ENCODE measurements around the gene FOXE3.

FOXE3 gene

GRCh38 chr1:47424336-47424982 lies 8.4 kb downstream of the FOXE3 start:
- no peak for DNase-seq (ENCODE audit: extremely low read depth, insufficient read length)
- Histone ChIP-seq H3K4me3 (replicated peaks; ENCODE audit: low read depth, low read length) (no peak overlapping the region), H3K27me3 (replicated peaks; ENCODE audit: control insufficient read depth, insufficient read depth, low read length) (no peaks in the 10 kb centered on the region), H3K36me3 (ENCODE audit: control insufficient read depth, insufficient read depth, low read length) (no peaks in the 10 kb centered on the region)
- TF ChIP-seq CTCF (IDR thresholded peaks at IDR 0.05; ENCODE audit: insufficient read depth, low read length, poor library complexity, severe bottlenecking) = peak; percentile 75

- Histone ChIP-seq H3K4me3 (replicated peaks; ENCODE audit: low read depth, low read length) (no peak overlapping the region), H3K36me3 (ENCODE audit: control insufficient read depth, insufficient read depth, low read length) (peaks cover 1% of the 10 kb centered on the region), H3K27me3 (replicated peaks; ENCODE audit: control insufficient read depth, insufficient read depth, low read length) (no peaks in the 10 kb centered on the region)
- DNase-seq (ENCODE audit: extremely low read depth, insufficient read length) = no peak
- TF ChIP-seq CTCF (IDR thresholded peaks at IDR 0.05; ENCODE audit: insufficient read depth, low read length, poor library complexity, severe bottlenecking) = no peak
Observed at GRCh38 chr1:47431534-47431933, 15.4 kb downstream of the FOXE3 start.

- TF ChIP-seq CTCF (IDR thresholded peaks at IDR 0.05; ENCODE audit: insufficient read depth, low read length, poor library complexity, severe bottlenecking) = peak; percentile 39
- no peak for DNase-seq (ENCODE audit: extremely low read depth, insufficient read length)
- no peak overlapping the region for H3K4me3 ChIP-seq (replicated peaks; ENCODE audit: low read depth, low read length)
- H3K27me3 ChIP-seq (replicated peaks; ENCODE audit: control insufficient read depth, insufficient read depth, low read length) = no peaks in the 10 kb centered on the region
- H3K36me3 ChIP-seq (ENCODE audit: control insufficient read depth, insufficient read depth, low read length) = peaks cover 1% of the 10 kb centered on the region
Observed at GRCh38 chr1:47432071-47433036, 16.3 kb downstream of the FOXE3 start.

- Histone ChIP-seq H3K4me3 (replicated peaks; ENCODE audit: low read depth, low read length) (no peak overlapping the region), H3K27me3 (replicated peaks; ENCODE audit: control insufficient read depth, insufficient read depth, low read length) (no peaks in the 10 kb centered on the region), H3K36me3 (ENCODE audit: control insufficient read depth, insufficient read depth, low read length) (peaks cover 1% of the 10 kb centered on the region)
- DNase-seq (ENCODE audit: extremely low read depth, insufficient read length) = no peak
- TF ChIP-seq CTCF (IDR thresholded peaks at IDR 0.05; ENCODE audit: insufficient read depth, low read length, poor library complexity, severe bottlenecking) = no peak
Observed at GRCh38 chr1:47433037-47433421, 16.9 kb downstream of the FOXE3 start.

- Histone ChIP-seq H3K36me3 (ENCODE audit: control insufficient read depth, insufficient read depth, low read length) (peaks cover 1% of the 10 kb centered on the region), H3K27me3 (replicated peaks; ENCODE audit: control insufficient read depth, insufficient read depth, low read length) (no peaks in the 10 kb centered on the region; the same call in 1 of the 2 replicates), H3K4me3 (replicated peaks; ENCODE audit: low read depth, low read length) (no peak overlapping the region)
- no peak for TF ChIP-seq CTCF (IDR thresholded peaks at IDR 0.05; ENCODE audit: insufficient read depth, low read length, poor library complexity, severe bottlenecking)
- DNase-seq (ENCODE audit: extremely low read depth, insufficient read length) = no peak
Observed at GRCh38 chr1:47433477-47434050, 17.5 kb downstream of the FOXE3 start.
